Neural progenitor cell (in vitro differentiated cells): ENCODE measurements around the gene PPP1R27.

Experiments used
- CTCF ChIP-seq: fragments of 200-600 bp; sonication (generic); IDR thresholded peaks from 2 replicates; pipeline ENCODE4 v1.5.1; 2017; ENCODE audit warnings: antibody characterized with exemption, mild to moderate bottlenecking
- EZH2 ChIP-seq: fragments of 200-600 bp; sonication (generic); IDR thresholded peaks from 2 replicates; pipeline ENCODE4 v1.6.1; 2017; ENCODE audit warnings: antibody characterized with exemption, mild to moderate bottlenecking, moderate library complexity
- EZH2phosphoT487 ChIP-seq: fragments of 200-600 bp; sonication (generic); IDR thresholded peaks from 2 replicates; pipeline ENCODE4 v1.6.1; 2017; ENCODE audit warnings: antibody characterized with exemption

- TF ChIP-seq CTCF: no peak
- TF ChIP-seq EZH2: no peak
- TF ChIP-seq EZH2phosphoT487: no peak
These were observed 11.6 kb downstream of the PPP1R27 start for GRCh38 chr17:81822996-81823819.
